Gastroesophageal sphincter (tissue), 4 donors: ENCODE results near the gene DDIT4. TPM values are rescaled to one million over a fixed set of nuclear protein-coding genes. Genes with fewer than 3 reads are reported as not detected.

Experiments used
- ATAC-seq: fragments of 150-250 bp; one replicate; pipeline ENCODE4 v1.9.1; 2016; ENCODE audit warnings: mild to moderate bottlenecking, moderate library complexity
- H3K27ac ChIP-seq, 4 donors: fragments of 200-600 bp; sonication (generic) in 3 of 4; 1 replicate in 3 of 4; 2 replicates in 1 of 4; pipeline ENCODE4 v1.5.1; 2016 to 2019
- H3K27me3 ChIP-seq: fragments of 200-600 bp; sonication (generic); one replicate; pipeline ENCODE4 v1.5.1; 2019
- H3K36me3 ChIP-seq, 2 donors: fragments of 200-600 bp; sonication (generic); one replicate each; pipeline ENCODE4 v1.5.1; 2019; ENCODE audit warnings: control low read depth in 1 of 2
- H3K4me1 ChIP-seq, 3 donors: fragments of 200-600 bp; sonication (generic); 1 replicate in 2 of 3; 2 replicates in 1 of 3; pipeline ENCODE4 v1.5.1; 2016 to 2019; ENCODE audit warnings: control low read depth in 2 of 3
- H3K4me3 ChIP-seq, 2 donors: fragments of 200-600 bp; sonication (generic); one replicate each; pipeline ENCODE4 v1.5.1; 2019; ENCODE audit warnings: mild to moderate bottlenecking in 1 of 2, moderate library complexity in 1 of 2
- H3K9me3 ChIP-seq, 3 donors: fragments of 200-600 bp; sonication (generic); one replicate each; pipeline ENCODE4 v1.5.1; 2017 to 2019; ENCODE audit warnings: control low read depth in 2 of 3
- CTCF ChIP-seq, 4 experiments: fragments of 200-600 bp in 2 of 4; fragments of 450-650 bp in 2 of 4; sonication (generic) in 1 of 4; IDR thresholded peaks; one replicate each; pipeline ENCODE4 v1.5.1; 2017 to 2019; ENCODE audit warnings: antibody characterized with exemption in 4 of 4, mild to moderate bottlenecking in 2 of 4, moderate library complexity in 2 of 4
- EP300 ChIP-seq: sonication (generic); formaldehyde crosslinking; IDR thresholded peaks from one replicate; pipeline ENCODE4 v1.6.1; 2017; ENCODE audit warnings: antibody characterized with exemption, mild to moderate bottlenecking
- POLR2A ChIP-seq, 2 donors: fragments of 450-650 bp; IDR thresholded peaks; one replicate each; pipeline ENCODE4 v1.6.1; 2017; ENCODE audit warnings: antibody characterized with exemption in 2 of 2, mild to moderate bottlenecking in 2 of 2, moderate library complexity in 1 of 2
- POLR2AphosphoS5 ChIP-seq: sonication (generic); formaldehyde crosslinking; IDR thresholded peaks from one replicate; pipeline ENCODE4 v1.6.1; 2017; ENCODE audit warnings: antibody characterized with exemption
- WGBS, 2 donors: methylation state at CpG; one replicate each; pipeline ENCODE4 v1.1.5; 2018; ENCODE audit warnings: low coverage in 1 of 2; 5-methylcytosine and 5-hydroxymethylcytosine counted together
- total RNA-seq, 4 donors: library from RNA; depleted of rRNA; stranded (reverse); fragments of >200 nt; gene quantifications; one replicate each; pipeline ENCODE4 v1.1.0, GENCODE V29; 2016

DDIT4 gene
- total RNA-seq, 4 donors from 2014 or later, result 129 to 189 (median 133) TPM

GRCh38 chr10:72229261-72230251 lies 44.2 kb upstream of the DDIT4 start:
- peaks cover 9 to 58% (median 15%) of the 10 kb centered on the region in 3 donors for H3K4me1 ChIP-seq

GRCh38 chr10:72233621-72234020 lies 40.1 kb upstream of the DDIT4 start:
- Histone ChIP-seq H3K4me1 (peaks cover 3 to 26% (median 9%) of the 10 kb centered on the region in 3 donors), H3K27me3 (no peaks in the 10 kb centered on the region), H3K36me3 (peaks cover 0 to 80% of the 10 kb centered on the region in 2 donors), H3K27ac (peak overlapping the region in 1 of 4 donors; percentile 37), H3K9me3 (no peaks in the 10 kb centered on the region), H3K4me3 (no peak overlapping the region)
- TF ChIP-seq POLR2A (IDR thresholded peaks at IDR 0.05), result no peak
- TF ChIP-seq POLR2AphosphoS5, result no peak
- TF ChIP-seq CTCF (IDR thresholded peaks at IDR 0.05), result no peak
- ATAC-seq, result no peak

More at GRCh38 chr10:72229261-72230251, 44.2 kb upstream of the DDIT4 start:
- Histone ChIP-seq H3K27me3 (no peaks in the 10 kb centered on the region), H3K9me3 (no peaks in the 10 kb centered on the region), H3K4me3 (no peak overlapping the region), H3K36me3 (peaks cover 0 to 65% of the 10 kb centered on the region in 2 donors), H3K27ac (peak overlapping the region; percentile 44 to 72 (median 61))
- peak; percentile 81 for ATAC-seq
- WGBS, 2 donors, result 55 to 60% methylated on average over 8 of the region's 8 CpGs
- TF ChIP-seq POLR2AphosphoS5 (peak; percentile 57), CTCF (IDR thresholded peaks at IDR 0.05) (no peak), EP300 (no peak), POLR2A (IDR thresholded peaks at IDR 0.05) (no peak)

GRCh38 chr10:72234560-72235095 lies 39.1 kb upstream of the DDIT4 start:
- Histone ChIP-seq H3K4me3 (no peak overlapping the region), H3K27me3 (no peaks in the 10 kb centered on the region), H3K36me3 (peaks cover 0 to 83% of the 10 kb centered on the region in 2 donors), H3K27ac (peak overlapping the region in 1 of 4 donors; percentile 37), H3K9me3 (no peaks in the 10 kb centered on the region), H3K4me1 (peaks cover 0 to 16% (median 4%) of the 10 kb centered on the region in 3 donors)
- no peak for TF ChIP-seq POLR2A (IDR thresholded peaks at IDR 0.05)
- no peak for TF ChIP-seq CTCF (IDR thresholded peaks at IDR 0.05)
- TF ChIP-seq EP300, result no peak
- TF ChIP-seq POLR2AphosphoS5, result no peak
- ATAC-seq, result no peak
- 71 to 79% methylated on average over 1 to 6 of the region's 6 CpGs for WGBS, 2 donors

GRCh38 chr10:72235544-72236279 lies 38.0 kb upstream of the DDIT4 start:
- H3K27ac ChIP-seq, result peak overlapping the region in 1 of 4 donors; percentile 9
- H3K4me1 ChIP-seq, result peaks cover 0 to 5% (median 0%) of the 10 kb centered on the region in 3 donors
- ATAC-seq, result no peak
- no peaks in the 10 kb centered on the region for H3K9me3 ChIP-seq
- no peaks in the 10 kb centered on the region for H3K27me3 ChIP-seq
- H3K4me3 ChIP-seq, result no peak overlapping the region
- TF ChIP-seq EP300 (no peak), CTCF (IDR thresholded peaks at IDR 0.05) (no peak), POLR2A (IDR thresholded peaks at IDR 0.05) (no peak), POLR2AphosphoS5 (no peak)
- peaks cover 0 to 78% of the 10 kb centered on the region in 2 donors for H3K36me3 ChIP-seq
- WGBS, 2 donors, result 86 to 88% methylated on average over 5 to 6 of the region's 6 CpGs
